HepG2 (cell line): Measurements from ENCODE around the gene BORCS5. TPM values are rescaled to one million over a fixed set of nuclear protein-coding genes. Genes with fewer than 3 reads are reported as not detected.

Experiments used
- ATAC-seq: fragments of 200-7000 bp; cut with Tn5 transposase; 3 replicates; pipeline ENCODE4 v1.9.1; 2020; ENCODE audit warnings: mild to moderate bottlenecking, moderate library complexity
- BruUV-seq: library from RNA; stranded (reverse); fragments of 400-500 nt; replicated peaks from 2 replicates; lab custom pipeline; 2021; lab: Mats Ljungman, UMichigan
- CTCF ChIA-PET: fragments of 300-600 bp; formaldehyde crosslinking; extraction: SDS; loops from one replicate; lab custom pipeline; 2021; ENCODE audit warnings: low total read pairs, inconsistent platforms, low intra/inter-chr PET ratio; lab: Yijun Ruan, JAX
- POLR2A ChIA-PET: fragments of 350-600 bp; sonication (Branson Sonifier 250); formaldehyde crosslinking; loops from one replicate; lab custom pipeline; 2020; ENCODE audit warnings: antibody characterized with exemption, inconsistent platforms; lab: Yijun Ruan, JAX
- DNase-seq: peaks from one replicate; pipeline ENCODE4 v3.0.0-alpha.2; 2015; ENCODE audit warnings: low spot score
- FAIRE-seq: peaks from 3 replicates; lab custom pipeline; 2011; peaks lifted over from hg19 to GRCh38; lab: Jason Lieb, UNC
- H2AFZ ChIP-seq: one replicate; pipeline ENCODE4 v1.6.1; 2011; ENCODE audit warnings: low read length, inconsistent platforms
- H3K27ac ChIP-seq: fragments of 300-600 bp; 3 replicates; pipeline ENCODE4 v1.8.0; 2011; ENCODE audit warnings: mixed run types, mild to moderate bottlenecking, mixed read lengths, low read length, inconsistent platforms; ENCODE audit not compliant: insufficient read depth; ENCODE audit errors: extremely low read length
- H3K27me3 ChIP-seq, 2 experiments: fragments of 200-600 bp in 1 of 2; 2 replicates in 1 of 2; 3 replicates in 1 of 2; pipeline versions ENCODE4 v1.6.0 to v1.8.0; 2011; ENCODE audit warnings: low read length in 2 of 2, mild to moderate bottlenecking in 2 of 2, moderate library complexity in 2 of 2, inconsistent platforms in 1 of 2; ENCODE audit not compliant: insufficient read depth in 2 of 2, control insufficient read depth in 1 of 2
- H3K36me3 ChIP-seq, 2 experiments: fragments of 200-600 bp in 1 of 2; replicated peaks in 1 of 2; 2 replicates in 1 of 2; 3 replicates in 1 of 2; pipeline versions ENCODE4 v1.5.1 to v1.8.0; 2011; ENCODE audit warnings: low read length in 2 of 2, inconsistent platforms in 1 of 2; ENCODE audit not compliant: insufficient read depth in 2 of 2, control insufficient read depth in 1 of 2
- H3K4me1 ChIP-seq: 2 replicates; pipeline ENCODE4 v1.5.1; 2012; ENCODE audit warnings: low read length, inconsistent platforms; ENCODE audit not compliant: insufficient read depth
- H3K4me2 ChIP-seq: 2 replicates; pipeline ENCODE4 v1.6.0; 2011; ENCODE audit warnings: low read depth, low read length, inconsistent platforms
- H3K4me3 ChIP-seq, 3 experiments: fragments of 200-600 bp in 1 of 3; sonication (generic), shearing (Covaris generic) in 1 of 3; replicated peaks in 1 of 3; 2 replicates each; pipeline ENCODE4 v1.5.1; 2011 to 2016; ENCODE audit warnings: low read length in 3 of 3, inconsistent platforms in 2 of 3, low read depth in 2 of 3, mild to moderate bottlenecking in 2 of 3, control low read depth in 1 of 3, mixed read lengths in 1 of 3; ENCODE audit not compliant: insufficient read depth in 1 of 3
- H3K79me2 ChIP-seq: one replicate; pipeline ENCODE4 v1.6.1; 2011; ENCODE audit warnings: low read length, inconsistent platforms; ENCODE audit not compliant: insufficient read depth
- H3K9ac ChIP-seq: 2 replicates; pipeline ENCODE4 v1.6.0; 2011; ENCODE audit warnings: mild to moderate bottlenecking, low read depth, low read length, inconsistent platforms; ENCODE audit not compliant: insufficient read depth
- H3K9me3 ChIP-seq: 2 replicates; pipeline ENCODE4 v1.5.1; 2012; ENCODE audit warnings: mild to moderate bottlenecking, low read length
- H4K20me1 ChIP-seq: 2 replicates; pipeline ENCODE4 v1.6.0; 2011; ENCODE audit warnings: inconsistent platforms, mild to moderate bottlenecking, low read length, moderate library complexity; ENCODE audit not compliant: insufficient read depth
- ATF7-NPFF ChIP-seq: sonication (generic); formaldehyde crosslinking; IDR thresholded peaks from 2 replicates; pipeline ENCODE4 v1.8.1; 2023; ENCODE audit warnings: mild to moderate bottlenecking, low read depth, missing genetic modification reagents, moderate library complexity
- CAMTA2 ChIP-seq: sonication (generic); formaldehyde crosslinking; IDR thresholded peaks from 2 replicates; pipeline ENCODE4 v1.4.0; 2020; ENCODE audit warnings: mild to moderate bottlenecking, missing genetic modification reagents, borderline replicate concordance
- E2F5 ChIP-seq: sonication (generic); formaldehyde crosslinking; conservative IDR thresholded peaks from 2 replicates; pipeline ENCODE4 v1.4.0; 2020; ENCODE audit warnings: missing genetic modification reagents
- HIVEP1 ChIP-seq: sonication (generic); formaldehyde crosslinking; IDR thresholded peaks from 2 replicates; pipeline ENCODE4 v1.4.0; 2020; ENCODE audit warnings: mild to moderate bottlenecking, missing genetic modification reagents
- HMGA1 ChIP-seq: sonication (generic); formaldehyde crosslinking; conservative IDR thresholded peaks from 2 replicates; pipeline ENCODE4 v1.4.0; 2020; ENCODE audit warnings: missing genetic modification reagents
- MED8 ChIP-seq: sonication (generic); formaldehyde crosslinking; IDR thresholded peaks from 2 replicates; pipeline ENCODE4 v1.8.1; 2023; ENCODE audit warnings: mild to moderate bottlenecking, missing genetic modification reagents; ENCODE audit not compliant: insufficient replicate concordance
- MTA3 ChIP-seq: sonication (generic); formaldehyde crosslinking; IDR thresholded peaks from 2 replicates; pipeline ENCODE4 v1.4.0; 2020; ENCODE audit warnings: missing genetic modification reagents
- NAIF1 ChIP-seq: sonication (generic); formaldehyde crosslinking; IDR thresholded peaks from 2 replicates; pipeline ENCODE4 v1.5.0; 2020; ENCODE audit warnings: mild to moderate bottlenecking, missing genetic modification reagents, borderline replicate concordance
- PHF5A ChIP-seq: IDR thresholded peaks from one replicate; pipeline ENCODE4 v1.6.1; 2018; ENCODE audit warnings: low read depth, missing genetic modification reagents; ENCODE audit not compliant: unreplicated experiment
- PPARG ChIP-seq: conservative IDR thresholded peaks from 2 replicates; pipeline ENCODE4 v1.6.1; 2016; ENCODE audit warnings: missing biosample characterization, missing genetic modification reagents
- RCOR2 ChIP-seq: IDR thresholded peaks from 2 replicates; pipeline ENCODE4 v1.6.1; 2016; ENCODE audit warnings: missing biosample characterization, missing genetic modification reagents
- SNRNP70 ChIP-seq: fragments of 200-400 bp; formaldehyde crosslinking; IDR thresholded peaks from 2 replicates; pipeline ENCODE4 v1.6.1; 2017; ENCODE audit warnings: mild to moderate bottlenecking, low read depth, low read length, moderate library complexity
- TEAD3 ChIP-seq: optimal IDR thresholded peaks from 2 replicates; pipeline ENCODE3; 2016; ENCODE audit warnings: borderline replicate concordance
- ZC3H13 ChIP-seq: sonication (generic); formaldehyde crosslinking; IDR thresholded peaks from 2 replicates; pipeline ENCODE4 v1.8.1; 2023; ENCODE audit warnings: mild to moderate bottlenecking, missing genetic modification reagents, moderate library complexity
- ZMYM4 ChIP-seq: sonication (generic); formaldehyde crosslinking; IDR thresholded peaks from 2 replicates; pipeline ENCODE4 v1.8.1; 2023; ENCODE audit warnings: mild to moderate bottlenecking, missing genetic modification reagents
- ZNF10 ChIP-seq: sonication (generic); formaldehyde crosslinking; IDR thresholded peaks from 2 replicates; pipeline ENCODE4 v1.4.0; 2020; ENCODE audit warnings: mild to moderate bottlenecking, low read depth, missing genetic modification reagents, borderline replicate concordance
- ZNF451 ChIP-seq: sonication (generic); formaldehyde crosslinking; IDR thresholded peaks from 2 replicates; pipeline ENCODE4 v1.5.0; 2020; ENCODE audit warnings: mild to moderate bottlenecking, missing genetic modification reagents
- ZNF589 ChIP-seq: sonication (generic); formaldehyde crosslinking; conservative IDR thresholded peaks from 2 replicates; pipeline ENCODE4 v1.8.0; 2022; ENCODE audit warnings: mild to moderate bottlenecking, moderate library complexity, missing genetic modification reagents
- ZNF629 ChIP-seq: sonication (generic); formaldehyde crosslinking; conservative IDR thresholded peaks from 2 replicates; pipeline ENCODE4 v1.5.0; 2020; ENCODE audit warnings: missing genetic modification reagents
- WGBS: methylation state at CpG from one replicate; pipeline ENCODE4 v1.1.6; 2017; ENCODE audit warnings: low lambda C conversion rate; 5-methylcytosine and 5-hydroxymethylcytosine counted together
- in situ Hi-C: cut with HindIII; loops from 2 replicates; pipeline ENCODE4 v1.10.0; 2017; ENCODE audit warnings: low pct_unique_long_range_greater_than_20kb; ENCODE audit not compliant: extremely low pct_ligation_motif_present
- intact Hi-C: fragments of 100-400 bp; cut with micrococcal nuclease; formaldehyde crosslinking; loops from one replicate; pipeline ENCODE4 v1.10.0; 2022; ENCODE audit not compliant: unreplicated experiment
- polyA plus RNA-seq, 8 experiments: library from polyadenylated mRNA; depleted of rRNA in 3 of 8; stranded (reverse) in 7 of 8; unstranded in 1 of 8; fragments of >200 nt; fragmentation: Illumina TruSeq in 4 of 8; extraction: Trizol in 4 of 8; gene quantifications; 2 replicates each; pipeline versions ENCODE4 v1.2.1 to v1.2.3, GENCODE V29; 2011 to 2016; ENCODE audit warnings: low read depth in 4 of 8, missing spikeins in 1 of 8, mixed read lengths in 1 of 8; ENCODE audit not compliant: insufficient read depth in 1 of 8
- total RNA-seq, 5 experiments: library from RNA; depleted of rRNA; stranded (reverse); fragments of >200 nt; fragmentation: Illumina TruSeq; extraction: Trizol; gene quantifications; 2 replicates each; pipeline ENCODE4 v1.2.3, GENCODE V29; 2016; ENCODE audit warnings: low read depth in 1 of 5
- TF ChIP-seq, protein P1 (sequence below): sonication (generic); formaldehyde crosslinking; IDR thresholded peaks from 2 replicates; pipeline ENCODE4 v1.8.0; 2022; ENCODE audit warnings: low read depth, missing genetic modification reagents

BORCS5 gene
- total and polyA plus RNA-seq, 2 of the 13 experiments (the other 11 are each of a cell fraction or from before 2014, with no cell fraction given), result 3.9 to 4.7 TPM

GRCh38 chr12:12518464-12518845, 161.6 kb downstream of the BORCS5 start:
- intact Hi-C loops (no loop called here), in situ Hi-C loops (no loop called here)
- POLR2A ChIA-PET, result no interaction called here
- BruUV-seq, result no TSS peak
- Histone ChIP-seq H3K9me3 (no peaks in the 10 kb centered on the region), H2AFZ (no peak overlapping the region), H3K4me1 (peaks cover 17% of the 10 kb centered on the region), H4K20me1 (no peaks in the 10 kb centered on the region), H3K27ac (no peak overlapping the region), H3K27me3 (no peaks in the 10 kb centered on the region), H3K4me3 (no peak overlapping the region), H3K9ac (no peak overlapping the region), H3K36me3 (peaks cover 10 to 63% of the 10 kb centered on the region in 2 experiments), H3K79me2 (peaks cover 47% of the 10 kb centered on the region), H3K4me2 (no peak overlapping the region)
- WGBS, result 94% methylated on average over 3 of the region's 3 CpGs
- FAIRE-seq, result no peak
- no peak for DNase-seq
- ATAC-seq, result no peak
- CTCF ChIA-PET, result no interaction called here
- TF ChIP-seq ZNF451 (CRISPR knock-in tag) (no peak), PPARG (CRISPR knock-in tag) (no peak)

GRCh38 chr12:12518919-12519318, 162.0 kb downstream of the BORCS5 start:
- H3K9ac ChIP-seq, result no peak overlapping the region

More at GRCh38 chr12:12518919-12519318, 162.0 kb downstream of the BORCS5 start:
- in situ Hi-C loops (no loop called here), intact Hi-C loops (no loop called here)
- BruUV-seq, result TSS peak; percentile 20
- ATAC-seq (no peak), FAIRE-seq (no peak), DNase-seq (no peak)
- Histone ChIP-seq H3K4me3 (no peak overlapping the region), H3K4me2 (no peak overlapping the region), H3K79me2 (peaks cover 51% of the 10 kb centered on the region), H3K36me3 (peaks cover 8 to 58% of the 10 kb centered on the region in 2 experiments; a peak in 4 of 5 replicates), H3K4me1 (peaks cover 21% of the 10 kb centered on the region), H3K9me3 (no peaks in the 10 kb centered on the region), H2AFZ (no peak overlapping the region), H3K27ac (no peak overlapping the region), H4K20me1 (no peaks in the 10 kb centered on the region), H3K27me3 (no peaks in the 10 kb centered on the region)
- POLR2A ChIA-PET, result no interaction called here
- 86% methylated on average over 4 of the region's 4 CpGs for WGBS
- CTCF ChIA-PET, result no interaction called here
- TF ChIP-seq RCOR2 (no peak), HMGA1 (CRISPR knock-in tag) (no peak), ZC3H13 (CRISPR knock-in tag) (no peak), NAIF1 (CRISPR knock-in tag) (no peak), TEAD3 (CRISPR knock-in tag) (no peak), ATF7-NPFF (CRISPR knock-in tag) (no peak), SNRNP70 (no peak), ZNF629 (CRISPR knock-in tag) (no peak), ZNF10 (CRISPR knock-in tag) (no peak), E2F5 (CRISPR knock-in tag) (no peak), ZMYM4 (CRISPR knock-in tag) (no peak), PHF5A (CRISPR knock-in tag) (no peak), MED8 (CRISPR knock-in tag) (no peak), ZNF589 (no peak), HIVEP1 (CRISPR knock-in tag) (no peak), CAMTA2 (CRISPR knock-in tag) (no peak), MTA3 (CRISPR knock-in tag) (no peak)
- TF ChIP-seq, protein P1, sequence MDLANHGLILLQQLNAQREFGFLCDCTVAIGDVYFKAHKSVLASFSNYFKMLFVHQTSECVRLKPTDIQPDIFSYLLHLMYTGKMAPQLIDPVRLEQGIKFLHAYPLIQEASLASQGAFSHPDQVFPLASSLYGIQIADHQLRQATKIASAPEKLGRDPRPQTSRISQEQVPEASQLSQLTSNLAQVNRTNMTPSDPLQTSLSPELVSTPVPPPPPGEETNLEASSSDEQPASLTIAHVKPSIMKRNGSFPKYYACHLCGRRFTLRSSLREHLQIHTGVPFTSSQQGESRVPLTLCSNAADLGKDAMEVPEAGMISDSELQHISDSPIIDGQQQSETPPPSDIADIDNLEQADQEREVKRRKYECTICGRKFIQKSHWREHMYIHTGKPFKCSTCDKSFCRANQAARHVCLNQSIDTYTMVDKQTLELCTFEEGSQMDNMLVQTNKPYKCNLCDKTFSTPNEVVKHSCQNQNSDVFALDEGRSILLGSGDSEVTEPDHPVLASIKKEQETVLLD (CRISPR knock-in tag), result no peak
